Heart left ventricle (tissue), 16 donors: ENCODE data around the gene CTTNBP2NL. TPM values are rescaled to one million over a fixed set of nuclear protein-coding genes. Genes with fewer than 3 reads are reported as not detected.

Source experiments
- ATAC-seq, 4 donors: fragments of 200-7000 bp; cut with Tn5 transposase; one replicate each; pipeline ENCODE4 v1.9.1; 2020 to 2022; ENCODE audit warnings: moderate library complexity in 4 of 4, mild to moderate bottlenecking in 3 of 4, moderate number of reproducible peaks in 1 of 4
- DNase-seq, 5 donors: peaks; one replicate each; pipeline ENCODE4 v3.0.0-alpha.2; 2020
- H3K27ac ChIP-seq, 12 donors: fragments of 200-600 bp; sonication (generic) in 4 of 12; one replicate each; pipeline versions ENCODE4 v1.5.0 to v1.8.0; 2016 to 2022; ENCODE audit warnings: mild to moderate bottlenecking in 2 of 12
- H3K27me3 ChIP-seq, 9 donors: fragments of 200-600 bp; sonication (generic) in 2 of 9; one replicate each; pipeline versions ENCODE4 v1.5.1 to v1.8.0; 2016 to 2022; ENCODE audit warnings: mild to moderate bottlenecking in 3 of 9
- H3K36me3 ChIP-seq, 9 donors: fragments of 200-600 bp; sonication (generic) in 2 of 9; one replicate each; pipeline versions ENCODE4 v1.5.0 to v1.8.0; 2018 to 2022; ENCODE audit warnings: mild to moderate bottlenecking in 2 of 9
- H3K4me1 ChIP-seq, 12 donors: fragments of 200-600 bp; sonication (generic) in 4 of 12; one replicate each; pipeline versions ENCODE4 v1.5.0 to v1.8.0; 2016 to 2022; ENCODE audit warnings: mild to moderate bottlenecking in 3 of 12
- H3K4me3 ChIP-seq, 12 donors: fragments of 200-600 bp; sonication (generic) in 4 of 12; one replicate each; pipeline versions ENCODE4 v1.5.0 to v1.8.0; 2017 to 2022; ENCODE audit warnings: mild to moderate bottlenecking in 9 of 12, moderate library complexity in 4 of 12
- H3K9me3 ChIP-seq, 12 donors: fragments of 200-600 bp; sonication (generic) in 4 of 12; one replicate each; pipeline versions ENCODE4 v1.5.0 to v1.8.0; 2016 to 2022; ENCODE audit warnings: mild to moderate bottlenecking in 1 of 12
- POLR2A ChIP-seq, 2 donors: fragments of 450-650 bp; IDR thresholded peaks; one replicate each; pipeline ENCODE4 v1.6.1; 2017; ENCODE audit warnings: antibody characterized with exemption in 2 of 2, mild to moderate bottlenecking in 2 of 2, moderate library complexity in 2 of 2
- WGBS, 4 donors: extraction: QIAGEN DNeasy Blood & Tissue Kit in 2 of 4; methylation state at CpG; one replicate each; pipeline versions ENCODE4 v1.1.5 to v1.1.7; 2013 to 2018; 5-methylcytosine and 5-hydroxymethylcytosine counted together
- intact Hi-C, 10 donors: fragments of 100-400 bp; cut with DNase I; formaldehyde crosslinking; loops; one replicate each; pipeline versions ENCODE4 v1.11.1 to v1.14.2; 2022
- polyA plus RNA-seq, 2 donors: library from polyadenylated mRNA; stranded (reverse); fragments of 200-250 nt; gene quantifications; one replicate each; pipeline ENCODE4 v1.2.3, GENCODE V29; 2013
- total RNA-seq, 9 donors: library from RNA; depleted of rRNA in 2 of 9; stranded (reverse); fragments of >200 nt in 2 of 9; fragmentation: NEBNext Ultra II Directional in 3 of 9; extraction: Animal tissue kit (Norgen Biotek cat#: 25700) in 3 of 9; gene quantifications; one replicate each; pipeline versions ENCODE4 v1.1.0 to v1.2.4, GENCODE V29; 2016 to 2023
- TF ChIP-seq, protein P1 (sequence below), 12 donors: fragments of 200-600 bp; sonication (generic) in 4 of 12; IDR thresholded peaks; one replicate each; pipeline versions ENCODE4 v1.5.0 to v1.8.0; 2018 to 2022; ENCODE audit warnings: antibody characterized with exemption in 12 of 12, mild to moderate bottlenecking in 5 of 12
- donor health status: ischemic (EF 13 %, LVEDD 7.1; RV severe dilation, severe dysfunction).
- donor health status: healthy with polysubstance abuse.
- donor health status: DM: no; HTN: yes; CAD: no.
- donor health status: DM: no; HTN: no; CAD: no.
- donor health status: ischemic (EF 25% LVEDD 6.9; RV normal size, moderate dysfunction).
- donor health status: ischemic (EF 25% LVEDD 5.7; RV mildly dilated, moderate dysfunction).
- donor health status: healthy.
- donor health status: DM: yes; HTN: yes; CAD: no.
- donor health status: ischemic (EF 35%, LVEDD 5.7; RV mildly dilated, moderate dysfunction).
- donor health status: nonischemic (EF 11% LVEDD 7.7; RV severe dilation, severe dysfunction).
- donor health status: DM: yes; HTN: yes; CAD: no.
- donor health status: PGD.
- donor health status: ischemic (EF 29% LVEDD 5.4; RV normal size, mild dysfunction).
- donor health status: nonischemic (EF 23%, LVEDD 6.1; RV moderate dilation, normal function).

CTTNBP2NL gene
- total and polyA plus RNA-seq, 11 donors = 4.6 to 22.8 (median 14.1) TPM

GRCh38 chr1:112383759-112384370 lies 12.1 kb upstream of the CTTNBP2NL start:
- Histone ChIP-seq H3K4me3 (no peak overlapping the region), H3K4me1 (peaks cover 0 to 11% (median 1%) of the 10 kb centered on the region in 12 donors), H3K9me3 (no peaks in the 10 kb centered on the region), H3K36me3 (no peaks in the 10 kb centered on the region), H3K27me3 (peaks cover 0 to 4% (median 0%) of the 10 kb centered on the region in 9 donors), H3K27ac (no peak overlapping the region)
- intact Hi-C loops = no loop called here
- ATAC-seq = peak in 2 of 4 donors; percentile 56 to 64
- TF ChIP-seq, protein P1, sequence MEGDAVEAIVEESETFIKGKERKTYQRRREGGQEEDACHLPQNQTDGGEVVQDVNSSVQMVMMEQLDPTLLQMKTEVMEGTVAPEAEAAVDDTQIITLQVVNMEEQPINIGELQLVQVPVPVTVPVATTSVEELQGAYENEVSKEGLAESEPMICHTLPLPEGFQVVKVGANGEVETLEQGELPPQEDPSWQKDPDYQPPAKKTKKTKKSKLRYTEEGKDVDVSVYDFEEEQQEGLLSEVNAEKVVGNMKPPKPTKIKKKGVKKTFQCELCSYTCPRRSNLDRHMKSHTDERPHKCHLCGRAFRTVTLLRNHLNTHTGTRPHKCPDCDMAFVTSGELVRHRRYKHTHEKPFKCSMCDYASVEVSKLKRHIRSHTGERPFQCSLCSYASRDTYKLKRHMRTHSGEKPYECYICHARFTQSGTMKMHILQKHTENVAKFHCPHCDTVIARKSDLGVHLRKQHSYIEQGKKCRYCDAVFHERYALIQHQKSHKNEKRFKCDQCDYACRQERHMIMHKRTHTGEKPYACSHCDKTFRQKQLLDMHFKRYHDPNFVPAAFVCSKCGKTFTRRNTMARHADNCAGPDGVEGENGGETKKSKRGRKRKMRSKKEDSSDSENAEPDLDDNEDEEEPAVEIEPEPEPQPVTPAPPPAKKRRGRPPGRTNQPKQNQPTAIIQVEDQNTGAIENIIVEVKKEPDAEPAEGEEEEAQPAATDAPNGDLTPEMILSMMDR (IDR thresholded peaks at IDR 0.05) = no peak
- no peak for TF ChIP-seq POLR2A (IDR thresholded peaks at IDR 0.05)
- WGBS, 4 donors = 11 to 15% (median 12%) methylated on average over 1 of the region's 1 CpG
- DNase-seq = no peak

- intact Hi-C loops = no loop called here
- WGBS, 4 donors = 92 to 97% (median 93%) methylated on average over 11 to 14 of the region's 14 CpGs
- no peak for TF ChIP-seq POLR2A (IDR thresholded peaks at IDR 0.05)
- TF ChIP-seq, protein P1 (IDR thresholded peaks at IDR 0.05) = no peak
- Histone ChIP-seq H3K9me3 (no peaks in the 10 kb centered on the region), H3K4me3 (no peak overlapping the region), H3K27me3 (peaks cover 0 to 4% (median 0%) of the 10 kb centered on the region in 9 donors), H3K36me3 (no peaks in the 10 kb centered on the region), H3K27ac (no peak overlapping the region), H3K4me1 (peaks cover 0 to 26% (median 6%) of the 10 kb centered on the region in 12 donors)
- DNase-seq (no peak), ATAC-seq (no peak)
Observed at GRCh38 chr1:112386024-112386723, 9.8 kb upstream of the CTTNBP2NL start.

- Histone ChIP-seq H3K4me3 (no peak overlapping the region), H3K4me1 (peaks cover 0 to 33% (median 10%) of the 10 kb centered on the region in 12 donors), H3K27me3 (peaks cover 0 to 4% (median 0%) of the 10 kb centered on the region in 9 donors), H3K9me3 (no peaks in the 10 kb centered on the region), H3K36me3 (no peaks in the 10 kb centered on the region), H3K27ac (no peak overlapping the region)
- WGBS, 4 donors = 53 to 68% (median 56%) methylated on average over 2 of the region's 2 CpGs
- ATAC-seq (no peak), DNase-seq (no peak)
- TF ChIP-seq, protein P1 (IDR thresholded peaks at IDR 0.05) = no peak
- no peak for TF ChIP-seq POLR2A (IDR thresholded peaks at IDR 0.05)
- intact Hi-C loops = no loop called here
Observed at GRCh38 chr1:112386731-112387346, 9.2 kb upstream of the CTTNBP2NL start.

DNA sequence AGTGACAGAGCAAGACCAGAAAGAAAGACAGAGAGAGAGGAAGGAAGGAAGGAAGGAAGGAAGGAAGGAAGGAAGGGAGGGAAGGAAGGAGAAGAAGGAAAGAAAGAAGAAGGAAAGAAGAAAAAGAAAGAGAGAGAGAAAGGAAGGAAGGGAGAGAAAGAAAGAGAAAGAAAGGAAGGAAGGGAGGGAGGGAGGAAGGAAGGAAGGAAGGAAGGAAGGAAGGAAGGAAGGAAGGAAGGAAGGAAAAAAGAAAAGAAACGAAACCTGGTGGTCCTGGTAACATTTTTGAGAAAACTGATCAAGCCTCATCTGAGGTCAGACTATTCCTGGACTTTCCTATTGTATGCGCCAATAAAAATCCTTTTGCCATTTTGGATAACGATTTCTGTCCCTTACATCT lies 8.2 kb upstream of the CTTNBP2NL start:
- H3K27me3 ChIP-seq = peaks cover 0 to under 1% (median 0%) of the 10 kb centered on the region in 9 donors
- H3K4me3 ChIP-seq = no peak overlapping the region
- no peaks in the 10 kb centered on the region for H3K9me3 ChIP-seq
- peaks cover 0 to 42% (median 15%) of the 10 kb centered on the region in 12 donors for H3K4me1 ChIP-seq
- peak overlapping the region in 4 of 12 donors; percentile 9 to 96 (median 71) for H3K27ac ChIP-seq
- TF ChIP-seq, protein P1 (IDR thresholded peaks at IDR 0.05) = no peak
- TF ChIP-seq POLR2A (IDR thresholded peaks at IDR 0.05) = no peak
- no peaks in the 10 kb centered on the region for H3K36me3 ChIP-seq
- intact Hi-C loops = no loop called here
- DNase-seq = no peak
- no peak for ATAC-seq
- WGBS, 4 donors = 67 to 85% (median 70%) methylated on average over 3 of the region's 3 CpGs
